NCI-H2107 treated with DMSO at 0.1 percent for 48 hours (cell line): ENCODE results near the gene PPP2R5B.
A peak's percentile ranks its signal among the peaks of the same experiment; 100 is the strongest.

Experiments
- DNase-seq: peaks from one replicate; lab custom pipeline; 2025; ENCODE audit not compliant: unreplicated experiment; lab: John Stamatoyannopoulos, UW

The PPP2R5B gene

GRCh38 chr11:64906314-64906635, 18.2 kb upstream of the PPP2R5B start:
- no peak for DNase-seq

- no peak for DNase-seq
Observed at GRCh38 chr11:64908766-64909165, 15.7 kb upstream of the PPP2R5B start.

- DNase-seq: no peak
Observed at GRCh38 chr11:64909653-64910343, 14.7 kb upstream of the PPP2R5B start.

GRCh38 chr11:64910451-64911093, 13.9 kb upstream of the PPP2R5B start:
- DNase-seq: no peak

GRCh38 chr11:64911142-64911541, 13.3 kb upstream of the PPP2R5B start:
- no peak for DNase-seq

- DNase-seq: no peak
Observed at GRCh38 chr11:64911689-64912088, 12.8 kb upstream of the PPP2R5B start.

- no peak for DNase-seq
Observed at GRCh38 chr11:64913171-64913727, 11.2 kb upstream of the PPP2R5B start.

- DNase-seq: no peak
Observed at GRCh38 chr11:64914123-64914522, 10.4 kb upstream of the PPP2R5B start.

GRCh38 chr11:64915376-64915887, 9.1 kb upstream of the PPP2R5B start:
- DNase-seq: no peak

GRCh38 chr11:64916040-64916774, 8.3 kb upstream of the PPP2R5B start:
- no peak for DNase-seq

GRCh38 chr11:64916775-64917662, 7.5 kb upstream of the PPP2R5B start, which contains the start of gene ATG2A:
Gene ATG2A, minus strand, starts transcription at chr11:64917209. Its CDS starts 74 bp downstream, at chr11:64917135.
- peak; percentile 99 for DNase-seq

GRCh38 chr11:64917663-64917995, 6.9 kb upstream of the PPP2R5B start:
- DNase-seq: no peak

GRCh38 chr11:64918017-64918416, 6.5 kb upstream of the PPP2R5B start:
- DNase-seq: no peak

- no peak for DNase-seq
Observed at GRCh38 chr11:64919627-64920026, 4.9 kb upstream of the PPP2R5B start.

GRCh38 chr11:64920124-64920523, 4.4 kb upstream of the PPP2R5B start:
- DNase-seq: no peak

- no peak for DNase-seq
Observed at GRCh38 chr11:64921384-64921783, 3.1 kb upstream of the PPP2R5B start.

GRCh38 chr11:64923151-64923661, 1.3 kb upstream of the PPP2R5B start:
- no peak for DNase-seq

GRCh38 chr11:64924910-64925284, 408 bp downstream of the PPP2R5B start:
- DNase-seq: no peak

- no peak for DNase-seq
Observed at GRCh38 chr11:64925536-64926436, 1.3 kb downstream of the PPP2R5B start.

GRCh38 chr11:64926689-64927088, 2.2 kb downstream of the PPP2R5B start:
- no peak for DNase-seq
